SK-N-SH treated with all-trans-retinoic acid at 6 μM for 48 hours (cell line): ENCODE data around the gene USP35.

Source experiments
- ARNTL ChIP-seq: fragments of 450-650 bp; formaldehyde crosslinking; IDR thresholded peaks from 2 replicates; pipeline ENCODE4 v1.5.0; 2020; ENCODE audit warnings: low read depth, mild to moderate bottlenecking, moderate library complexity, borderline replicate concordance
- OSR1 ChIP-seq: fragments of 250-450 bp; sonication (Bioruptor Pico); IDR thresholded peaks from 2 replicates; pipeline ENCODE4 v1.8.0; 2022; ENCODE audit warnings: moderate library complexity, mild to moderate bottlenecking, inconsistent platforms
- ZC3H10 ChIP-seq: fragments of 250-450 bp; sonication (Bioruptor Pico); IDR thresholded peaks from 2 replicates; pipeline ENCODE4 v1.5.1; 2021; ENCODE audit warnings: mild to moderate bottlenecking, moderate library complexity
- ZFP3 ChIP-seq: fragments of 250-450 bp; sonication (Bioruptor Pico); IDR thresholded peaks from 2 replicates; pipeline ENCODE4 v1.5.0; 2020; ENCODE audit warnings: mild to moderate bottlenecking, moderate library complexity
- TF ChIP-seq, protein P1 (sequence below): fragments of 250-450 bp; sonication (Bioruptor Pico); IDR thresholded peaks from 2 replicates; pipeline ENCODE4 v1.5.1; 2020; ENCODE audit warnings: low read depth, mild to moderate bottlenecking, moderate library complexity
- TF ChIP-seq, protein P2 (sequence below): fragments of 250-450 bp; sonication (Bioruptor Pico); IDR thresholded peaks from 2 replicates; pipeline ENCODE4 v1.8.0; 2021; ENCODE audit warnings: low read depth, mild to moderate bottlenecking, moderate library complexity, borderline replicate concordance

DNA sequence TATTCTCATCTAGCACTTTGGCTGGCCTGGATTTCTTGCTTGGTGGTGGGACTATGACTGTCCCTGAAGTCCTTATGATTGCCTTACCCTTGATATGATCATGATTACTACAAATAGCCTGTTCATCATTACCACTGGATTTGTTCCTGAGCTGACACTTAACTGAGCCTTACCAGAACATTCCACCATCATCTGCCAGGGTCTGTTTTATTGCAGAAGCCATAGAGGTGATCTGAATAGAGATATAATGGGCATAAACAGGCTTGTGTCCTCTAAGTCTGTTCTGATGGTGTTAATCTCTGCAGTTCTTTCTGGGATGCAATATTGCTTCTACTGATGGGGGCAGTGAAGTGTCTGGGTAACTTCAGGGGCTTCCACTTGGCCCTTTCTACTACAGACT, 36.9 kb upstream of the USP35 start:
- TF ChIP-seq OSR1 (CRISPR knock-in tag) (no peak), ZC3H10 (CRISPR knock-in tag) (no peak), ARNTL (CRISPR knock-in tag) (no peak), ZFP3 (no peak)
- TF ChIP-seq, protein P1, sequence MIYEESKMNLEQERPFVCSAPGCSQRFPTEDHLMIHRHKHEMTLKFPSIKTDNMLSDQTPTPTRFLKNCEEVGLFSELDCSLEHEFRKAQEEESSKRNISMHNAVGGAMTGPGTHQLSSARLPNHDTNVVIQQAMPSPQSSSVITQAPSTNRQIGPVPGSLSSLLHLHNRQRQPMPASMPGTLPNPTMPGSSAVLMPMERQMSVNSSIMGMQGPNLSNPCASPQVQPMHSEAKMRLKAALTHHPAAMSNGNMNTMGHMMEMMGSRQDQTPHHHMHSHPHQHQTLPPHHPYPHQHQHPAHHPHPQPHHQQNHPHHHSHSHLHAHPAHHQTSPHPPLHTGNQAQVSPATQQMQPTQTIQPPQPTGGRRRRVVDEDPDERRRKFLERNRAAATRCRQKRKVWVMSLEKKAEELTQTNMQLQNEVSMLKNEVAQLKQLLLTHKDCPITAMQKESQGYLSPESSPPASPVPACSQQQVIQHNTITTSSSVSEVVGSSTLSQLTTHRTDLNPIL (CRISPR knock-in tag) = no peak
- TF ChIP-seq, protein P2, sequence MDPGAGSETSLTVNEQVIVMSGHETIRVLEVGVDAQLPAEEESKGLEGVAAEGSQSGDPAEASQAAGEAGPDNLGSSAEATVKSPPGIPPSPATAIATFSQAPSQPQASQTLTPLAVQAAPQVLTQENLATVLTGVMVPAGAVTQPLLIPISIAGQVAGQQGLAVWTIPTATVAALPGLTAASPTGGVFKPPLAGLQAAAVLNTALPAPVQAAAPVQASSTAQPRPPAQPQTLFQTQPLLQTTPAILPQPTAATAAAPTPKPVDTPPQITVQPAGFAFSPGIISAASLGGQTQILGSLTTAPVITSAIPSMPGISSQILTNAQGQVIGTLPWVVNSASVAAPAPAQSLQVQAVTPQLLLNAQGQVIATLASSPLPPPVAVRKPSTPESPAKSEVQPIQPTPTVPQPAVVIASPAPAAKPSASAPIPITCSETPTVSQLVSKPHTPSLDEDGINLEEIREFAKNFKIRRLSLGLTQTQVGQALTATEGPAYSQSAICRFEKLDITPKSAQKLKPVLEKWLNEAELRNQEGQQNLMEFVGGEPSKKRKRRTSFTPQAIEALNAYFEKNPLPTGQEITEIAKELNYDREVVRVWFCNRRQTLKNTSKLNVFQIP (CRISPR knock-in tag) = no peak
